HEK293T (cell line): Measurements from ENCODE around the gene TEN1.

Experiments
- FOXM1 ChIP-seq: fragments of 450-650 bp; IDR thresholded peaks from 2 replicates; pipeline ENCODE4 v1.6.1; 2017; ENCODE audit warnings: mild to moderate bottlenecking, borderline replicate concordance
- HDGF ChIP-seq: fragments of 450-650 bp; IDR thresholded peaks from 2 replicates; pipeline ENCODE4 v1.6.1; 2017; ENCODE audit warnings: antibody characterized with exemption, borderline replicate concordance
- L3MBTL2 ChIP-seq: fragments of 450-650 bp; conservative IDR thresholded peaks from 2 replicates; pipeline ENCODE4 v1.6.1; 2016; ENCODE audit warnings: mild to moderate bottlenecking
- PKNOX1 ChIP-seq: fragments of 450-650 bp; IDR thresholded peaks from 2 replicates; pipeline ENCODE4 v1.6.1; 2016
- SUZ12 ChIP-seq: fragments of 450-650 bp; IDR thresholded peaks from 2 replicates; pipeline ENCODE4 v1.6.1; 2016; ENCODE audit warnings: mild to moderate bottlenecking

DNA sequence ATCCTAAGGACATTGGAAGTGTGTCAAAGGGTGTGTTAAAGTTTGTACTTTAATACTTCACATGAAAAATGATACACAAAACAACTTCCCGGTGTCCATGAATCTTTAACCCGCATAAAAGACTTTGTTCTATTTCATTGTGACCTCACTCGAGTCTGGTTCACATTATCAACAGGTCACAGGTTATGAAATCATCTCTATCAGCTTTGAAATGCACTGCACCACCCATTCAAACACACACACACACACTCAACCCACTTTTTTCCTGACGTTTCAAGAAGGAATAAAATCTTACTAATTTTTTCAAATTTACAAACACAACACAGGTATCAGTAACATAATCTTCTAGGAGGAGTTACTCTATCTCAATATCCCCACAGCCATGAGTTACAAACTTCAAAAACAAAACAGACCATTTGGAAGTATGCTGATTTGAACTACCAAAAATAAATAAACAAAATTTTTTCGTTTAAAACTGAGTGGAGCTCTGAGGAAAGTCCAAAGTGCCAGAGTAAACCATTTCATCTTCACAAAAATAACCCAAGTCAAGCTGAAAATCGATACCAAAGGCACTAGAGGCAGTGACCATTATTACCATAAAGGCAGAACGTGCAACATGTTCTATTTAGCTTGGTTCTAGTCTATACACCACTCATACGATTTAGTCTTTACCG lies 2.7 kb upstream of the TEN1 start:
- TF ChIP-seq HDGF = no peak
- TF ChIP-seq SUZ12 = no peak
- no peak for TF ChIP-seq FOXM1
- no peak for TF ChIP-seq L3MBTL2
- no peak for TF ChIP-seq PKNOX1
